ENCODE data around the gene NOPCHAP1.

- TF ChIP-seq FOXM1 (IDR thresholded peaks at IDR 0.05; ENCODE audit: borderline replicate concordance) (no peak), FOXA1 (IDR thresholded peaks at IDR 0.05) (no peak), ARNT (IDR thresholded peaks at IDR 0.05) (no peak), HDGF (IDR thresholded peaks at IDR 0.05; ENCODE audit: borderline replicate concordance) (no peak), CTBP1 (IDR thresholded peaks at IDR 0.05; ENCODE audit: borderline replicate concordance) (no peak), SP1 (IDR thresholded peaks at IDR 0.05) (no peak), BHLHE40 (IDR thresholded peaks at IDR 0.05; ENCODE audit: borderline replicate concordance) (no peak), ELF4 (IDR thresholded peaks at IDR 0.05) (no peak), NFRKB (IDR thresholded peaks at IDR 0.05) (no peak), L3MBTL2 (conservative IDR thresholded peaks at IDR 0.05) (no peak), PKNOX1 (IDR thresholded peaks at IDR 0.05) (no peak)
Measured at GRCh38 chr12:104966677-104967076, 19.4 kb upstream of the NOPCHAP1 start.
